Large intestine (tissue), 3 donors: ENCODE measurements around the gene SNX14. TPM values are rescaled to one million over a fixed set of nuclear protein-coding genes. Genes with fewer than 3 reads are reported as not detected.
"Not testable (repeated sequence)": the region's sequence is repeated elsewhere in the genome, so short reads cannot be mapped to it uniquely, and the experiment has no call there.

ENCODE experiments used
- DNase-seq, 2 donors: peaks; one replicate each; pipeline versions ENCODE4 v3.0.0 to v3.0.0-alpha.2; 2013
- H3K27ac ChIP-seq: one replicate; pipeline ENCODE4 v1.5.1; 2013; ENCODE audit warnings: low read length
- H3K27me3 ChIP-seq: 2 replicates; pipeline ENCODE4 v1.6.1; 2013; ENCODE audit warnings: low read length; ENCODE audit not compliant: control insufficient read depth, insufficient read depth
- H3K36me3 ChIP-seq: 2 replicates; pipeline ENCODE4 v1.6.1; 2013; ENCODE audit warnings: low read length; ENCODE audit not compliant: control insufficient read depth, insufficient read depth
- H3K4me1 ChIP-seq: one replicate; pipeline ENCODE4 v1.6.1; 2013; ENCODE audit warnings: low read length; ENCODE audit not compliant: control insufficient read depth, insufficient read depth
- H3K4me3 ChIP-seq: one replicate; pipeline ENCODE4 v1.5.1; 2013; ENCODE audit warnings: low read length
- H3K9me3 ChIP-seq: one replicate; pipeline ENCODE4 v1.6.1; 2013; ENCODE audit warnings: mild to moderate bottlenecking, low read depth, low read length, moderate library complexity; ENCODE audit not compliant: control insufficient read depth
- WGBS: methylation state at CpG from one replicate; pipeline ENCODE4 v1.1.5; 2013; ENCODE audit warnings: low lambda C conversion rate; ENCODE audit not compliant: insufficient coverage; 5-methylcytosine and 5-hydroxymethylcytosine counted together
- polyA plus RNA-seq: library from polyadenylated mRNA; unstranded; fragments of 120-200 nt; gene quantifications from one replicate; pipeline ENCODE4 v1.2.1, GENCODE V29; 2013

SNX14 gene
- polyA plus RNA-seq, 1 donor, result 96.1 TPM

GRCh38 chr6:85564223-85564622, 29.4 kb downstream of the SNX14 start:
- H3K27ac ChIP-seq, DNase-seq, H3K27me3 ChIP-seq, H3K4me1 ChIP-seq, H3K9me3 ChIP-seq, H3K4me3 ChIP-seq: not testable (repeated sequence)
- WGBS, result 100% methylated on average over 1 of the region's 2 CpGs
- H3K36me3 ChIP-seq, result peaks cover 13% of the 10 kb centered on the region

GRCh38 chr6:85561750-85562357, 31.8 kb downstream of the SNX14 start:
- Histone ChIP-seq H3K4me3 (no peak overlapping the region), H3K27ac (no peak overlapping the region), H3K36me3 (peaks cover 11% of the 10 kb centered on the region), H3K27me3 (no peaks in the 10 kb centered on the region), H3K9me3 (no peaks in the 10 kb centered on the region), H3K4me1 (no peaks in the 10 kb centered on the region)
- no peak for DNase-seq
- WGBS, result 94% methylated on average over 2 of the region's 3 CpGs

- no peaks in the 10 kb centered on the region for H3K27me3 ChIP-seq
- H3K4me1 ChIP-seq, result no peaks in the 10 kb centered on the region
- no peak overlapping the region for H3K27ac ChIP-seq
- DNase-seq, result no peak
- WGBS, result 94% methylated on average over 3 of the region's 3 CpGs
- H3K36me3 ChIP-seq, result peaks cover 11% of the 10 kb centered on the region
- H3K4me3 ChIP-seq, result no peak overlapping the region
- H3K9me3 ChIP-seq, result no peaks in the 10 kb centered on the region
Measured at GRCh38 chr6:85556992-85557668, 36.5 kb downstream of the SNX14 start.

- no CpG with 5 or more reads among the region's 3 CpGs for WGBS
- Histone ChIP-seq H3K27ac (no peak overlapping the region), H3K27me3 (no peaks in the 10 kb centered on the region), H3K4me3 (no peak overlapping the region), H3K36me3 (peaks cover 26% of the 10 kb centered on the region), H3K4me1 (no peaks in the 10 kb centered on the region), H3K9me3 (no peaks in the 10 kb centered on the region)
- no peak for DNase-seq
Measured at GRCh38 chr6:85552652-85553051, 41.0 kb downstream of the SNX14 start.

- WGBS, result no CpG with 5 or more reads among the region's 1 CpG
- H3K27ac ChIP-seq, result no peak overlapping the region
- H3K36me3 ChIP-seq, result peaks cover 32% of the 10 kb centered on the region
- no peak overlapping the region for H3K4me3 ChIP-seq
- H3K27me3 ChIP-seq, result no peaks in the 10 kb centered on the region
- no peaks in the 10 kb centered on the region for H3K9me3 ChIP-seq
- H3K4me1 ChIP-seq, result no peaks in the 10 kb centered on the region
- DNase-seq, result no peak
Measured at GRCh38 chr6:85551264-85551663, 42.4 kb downstream of the SNX14 start.

- Histone ChIP-seq H3K36me3 (peaks cover 41% of the 10 kb centered on the region), H3K9me3 (no peaks in the 10 kb centered on the region), H3K4me3 (no peak overlapping the region), H3K27ac (no peak overlapping the region), H3K4me1 (no peaks in the 10 kb centered on the region), H3K27me3 (no peaks in the 10 kb centered on the region)
- no peak for DNase-seq
Measured at GRCh38 chr6:85547719-85548118, 45.9 kb downstream of the SNX14 start.

GRCh38 chr6:85544776-85545175, 48.9 kb downstream of the SNX14 start:
- H3K4me3 ChIP-seq, result no peak overlapping the region
- no peak for DNase-seq
- peaks cover 40% of the 10 kb centered on the region for H3K36me3 ChIP-seq
- no peaks in the 10 kb centered on the region for H3K4me1 ChIP-seq
- no peaks in the 10 kb centered on the region for H3K27me3 ChIP-seq
- no peaks in the 10 kb centered on the region for H3K9me3 ChIP-seq
- no peak overlapping the region for H3K27ac ChIP-seq
- WGBS, result 100% methylated on average over 1 of the region's 1 CpG

GRCh38 chr6:85537055-85537494, 56.6 kb downstream of the SNX14 start:
- WGBS, result 86% methylated on average over 1 of the region's 2 CpGs
- peaks cover 29% of the 10 kb centered on the region for H3K36me3 ChIP-seq
- H3K4me1 ChIP-seq, result no peaks in the 10 kb centered on the region
- no peak for DNase-seq
- H3K27me3 ChIP-seq, result no peaks in the 10 kb centered on the region
- no peaks in the 10 kb centered on the region for H3K9me3 ChIP-seq
- H3K27ac ChIP-seq, result no peak overlapping the region
- H3K4me3 ChIP-seq, result no peak overlapping the region

- not testable (repeated sequence) for DNase-seq, H3K4me3 ChIP-seq, H3K4me1 ChIP-seq, H3K27ac ChIP-seq, H3K27me3 ChIP-seq, H3K9me3 ChIP-seq
- H3K36me3 ChIP-seq, result peaks cover 35% of the 10 kb centered on the region
- no CpG with 5 or more reads among the region's 2 CpGs for WGBS
Measured at GRCh38 chr6:85524281-85524680, 69.4 kb downstream of the SNX14 start.

GRCh38 chr6:85516168-85516567, 77.5 kb downstream of the SNX14 start:
- DNase-seq, result no peak
- H3K27ac ChIP-seq, result no peak overlapping the region
- H3K9me3 ChIP-seq, result no peaks in the 10 kb centered on the region
- H3K36me3 ChIP-seq, result peaks cover 27% of the 10 kb centered on the region
- H3K4me1 ChIP-seq, result no peaks in the 10 kb centered on the region
- no peak overlapping the region for H3K4me3 ChIP-seq
- no peaks in the 10 kb centered on the region for H3K27me3 ChIP-seq
